GM19099 (cell line): ENCODE data around the gene TMEM164.

Source experiments
- POLR2A ChIP-seq: IDR thresholded peaks from 3 replicates; pipeline ENCODE4 v1.6.1; 2011; ENCODE audit warnings: low read depth; ENCODE audit not compliant: insufficient read length; ENCODE audit errors: extremely low read depth

The TMEM164 gene

DNA sequence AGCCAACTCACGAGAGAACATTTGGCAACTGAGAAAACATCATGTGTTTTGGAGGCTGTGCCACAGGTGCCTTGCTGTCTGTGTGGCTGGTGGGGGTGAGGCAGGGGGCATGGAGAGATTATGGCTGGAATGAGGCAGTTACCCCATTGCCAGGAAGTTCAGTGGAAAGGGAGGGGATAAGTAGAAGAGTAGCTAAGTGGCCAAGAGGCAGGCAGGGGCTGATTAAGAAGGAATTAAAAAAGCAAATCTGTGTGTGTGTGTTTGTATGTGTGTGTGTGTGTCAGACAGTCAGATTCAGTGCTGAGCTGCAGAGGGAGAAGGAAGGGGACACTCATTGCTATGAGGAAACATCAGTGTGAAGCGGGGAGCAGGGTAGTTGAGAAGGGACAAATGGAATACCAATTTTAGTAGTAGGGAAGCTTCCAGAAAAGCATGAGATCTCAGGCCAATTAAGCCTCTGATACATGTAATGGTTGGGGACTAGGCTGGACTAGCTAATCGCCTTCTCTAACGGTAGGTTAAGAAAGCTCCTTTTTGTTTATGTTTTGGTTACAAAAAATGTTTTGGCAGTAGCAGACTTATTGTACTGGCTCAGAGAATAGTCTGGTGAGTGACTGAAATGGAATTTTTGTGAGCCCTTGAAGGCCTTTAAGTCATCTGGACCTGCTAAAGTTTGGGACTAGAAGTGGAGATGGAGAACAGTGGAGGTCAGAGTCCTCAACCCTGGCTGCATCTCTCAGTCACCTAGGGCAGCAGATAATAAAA is 18.5 kb downstream of the TMEM164 start:
- TF ChIP-seq POLR2A, result no peak

DNA sequence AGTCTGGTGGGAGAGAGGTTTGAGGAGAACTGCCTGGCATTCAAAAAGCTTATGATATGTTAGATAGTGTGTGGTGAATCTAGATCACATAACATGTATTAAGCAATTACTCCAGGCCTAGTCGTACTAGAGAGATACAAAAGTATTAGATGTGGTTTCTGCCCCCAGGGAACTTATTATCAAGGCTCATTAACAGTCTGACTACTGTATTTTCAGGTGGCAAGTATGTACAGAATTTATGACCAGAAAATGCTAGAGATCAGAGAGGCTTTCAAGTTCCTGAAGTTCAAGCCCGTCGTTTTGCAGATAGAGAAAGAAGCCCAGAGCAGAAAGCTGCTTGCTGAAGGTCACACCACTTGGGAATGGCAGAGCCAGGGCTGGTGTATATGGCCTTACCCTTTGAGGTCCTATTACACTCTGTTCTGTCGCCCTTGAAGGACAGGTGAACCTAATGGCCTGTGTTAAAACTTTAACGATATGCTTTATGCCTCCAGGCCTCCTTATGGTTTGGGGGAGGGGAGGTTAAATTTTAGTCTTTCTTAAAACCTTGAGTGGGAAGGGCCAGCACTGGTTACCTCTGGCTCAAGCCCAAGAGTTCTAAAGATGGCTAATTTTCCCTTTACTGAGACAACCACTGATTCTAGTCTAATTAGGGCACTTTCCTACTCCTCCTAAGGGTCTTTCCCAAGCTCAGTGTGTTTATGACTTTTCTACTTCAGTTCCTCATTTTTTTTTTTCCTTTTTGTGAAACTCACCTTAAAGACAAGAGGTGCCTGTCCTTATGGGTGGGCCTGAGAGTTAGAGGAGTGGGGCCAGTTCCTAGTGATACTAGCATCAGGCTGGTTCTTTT is 19.9 kb downstream of the TMEM164 start:
- TF ChIP-seq POLR2A, result no peak

DNA sequence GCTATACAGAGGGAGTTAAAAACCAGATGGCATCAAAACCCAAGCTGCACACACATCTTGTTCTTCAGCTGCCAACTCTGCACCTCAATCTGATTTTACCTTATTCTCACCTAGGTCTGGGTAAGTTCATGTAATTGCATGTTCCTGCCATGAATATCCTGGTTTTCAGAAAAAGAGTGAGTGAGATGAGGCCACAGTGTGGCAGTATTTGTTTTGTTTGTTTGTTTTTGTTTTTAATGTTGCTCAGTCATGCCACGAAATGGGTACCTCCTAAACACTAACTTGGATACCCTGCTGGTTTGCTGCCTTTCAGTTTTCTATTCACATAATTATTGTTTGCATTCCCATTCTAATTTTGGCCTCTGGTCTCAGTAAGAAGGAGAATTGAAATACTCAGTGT is 22.5 kb downstream of the TMEM164 start:
- no peak for TF ChIP-seq POLR2A

DNA sequence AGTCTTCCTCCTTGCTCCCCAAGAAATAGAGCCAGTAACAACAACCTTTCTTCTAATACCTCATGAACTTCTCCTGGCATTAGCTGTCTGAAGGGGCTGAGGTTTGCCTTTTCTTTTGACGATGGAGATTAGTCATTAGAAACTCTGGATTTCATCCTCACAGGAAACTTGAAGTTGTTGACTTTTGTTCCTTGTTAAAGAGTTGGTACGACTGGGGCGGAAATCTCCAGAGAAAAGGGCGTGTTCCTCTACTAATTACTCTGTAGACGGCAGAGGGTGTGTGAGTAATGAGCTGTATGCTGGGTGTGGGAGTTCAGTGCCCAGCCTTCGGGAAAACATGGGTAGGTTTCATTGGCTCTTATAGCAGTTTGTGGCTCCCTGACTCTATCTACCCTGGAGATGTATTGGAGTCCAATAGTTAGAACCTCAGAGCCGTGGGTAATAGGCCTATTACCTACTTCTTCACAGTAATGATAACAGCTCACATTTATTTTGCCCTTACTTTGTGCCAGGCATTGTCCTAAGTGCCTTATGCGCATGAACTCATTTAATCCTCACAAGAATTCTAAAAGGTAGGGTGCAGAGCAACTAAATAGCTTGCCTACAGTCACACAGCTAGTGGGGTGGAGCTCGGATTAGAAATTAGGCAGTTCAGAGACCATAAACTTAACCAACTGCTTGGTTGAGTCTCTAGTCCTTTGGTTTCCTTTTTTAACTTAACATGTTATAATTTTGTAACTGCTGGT is 23.4 kb downstream of the TMEM164 start:
- no peak for TF ChIP-seq POLR2A

DNA sequence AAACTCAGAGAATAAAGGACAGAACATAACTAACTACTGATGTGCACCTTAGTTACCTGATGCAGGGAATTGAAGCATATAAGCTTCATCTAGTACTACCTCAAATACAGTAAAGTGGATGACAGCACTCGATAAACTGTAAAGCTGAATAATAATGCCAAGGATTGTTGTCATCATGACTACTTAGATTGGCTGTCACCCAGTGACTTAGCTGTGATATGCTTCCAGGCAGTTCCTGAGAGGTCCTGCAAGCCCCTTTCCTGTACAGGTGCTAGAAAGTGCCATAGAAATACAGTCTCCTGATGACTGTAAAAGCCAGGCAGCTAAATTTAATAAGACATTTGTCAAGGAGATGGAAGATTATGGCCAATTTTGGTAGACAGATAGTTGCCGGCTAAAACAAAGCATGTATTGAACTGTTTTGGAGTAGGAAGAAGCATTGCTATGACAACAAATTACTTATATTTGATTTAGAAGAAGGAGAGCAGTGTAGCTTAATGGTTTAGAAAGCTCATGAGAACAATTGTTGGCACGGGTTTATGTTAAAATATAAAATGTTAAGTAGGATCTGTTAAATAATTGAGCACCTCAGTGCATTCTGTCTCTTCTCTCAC is 29.7 kb downstream of the TMEM164 start:
- no peak for TF ChIP-seq POLR2A

DNA sequence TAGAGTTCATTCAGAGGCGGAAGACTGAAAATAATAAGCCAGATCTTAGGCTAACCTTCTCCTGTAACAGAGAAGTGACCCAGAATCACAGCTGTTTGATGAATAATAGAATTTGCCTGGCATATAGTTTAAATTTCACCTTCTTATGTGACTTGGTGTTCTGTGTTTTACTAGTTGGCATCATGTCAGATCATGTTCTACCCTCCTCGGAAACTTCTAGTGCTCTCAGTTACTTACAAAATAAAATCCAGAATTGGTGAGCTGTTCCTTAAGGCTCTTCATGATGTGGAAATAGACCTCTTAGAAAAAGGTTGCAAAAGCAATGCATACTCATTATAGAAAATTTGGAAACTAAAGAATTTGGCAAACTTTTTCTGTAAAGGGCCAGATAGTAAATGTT is 31.1 kb downstream of the TMEM164 start:
- TF ChIP-seq POLR2A, result no peak

DNA sequence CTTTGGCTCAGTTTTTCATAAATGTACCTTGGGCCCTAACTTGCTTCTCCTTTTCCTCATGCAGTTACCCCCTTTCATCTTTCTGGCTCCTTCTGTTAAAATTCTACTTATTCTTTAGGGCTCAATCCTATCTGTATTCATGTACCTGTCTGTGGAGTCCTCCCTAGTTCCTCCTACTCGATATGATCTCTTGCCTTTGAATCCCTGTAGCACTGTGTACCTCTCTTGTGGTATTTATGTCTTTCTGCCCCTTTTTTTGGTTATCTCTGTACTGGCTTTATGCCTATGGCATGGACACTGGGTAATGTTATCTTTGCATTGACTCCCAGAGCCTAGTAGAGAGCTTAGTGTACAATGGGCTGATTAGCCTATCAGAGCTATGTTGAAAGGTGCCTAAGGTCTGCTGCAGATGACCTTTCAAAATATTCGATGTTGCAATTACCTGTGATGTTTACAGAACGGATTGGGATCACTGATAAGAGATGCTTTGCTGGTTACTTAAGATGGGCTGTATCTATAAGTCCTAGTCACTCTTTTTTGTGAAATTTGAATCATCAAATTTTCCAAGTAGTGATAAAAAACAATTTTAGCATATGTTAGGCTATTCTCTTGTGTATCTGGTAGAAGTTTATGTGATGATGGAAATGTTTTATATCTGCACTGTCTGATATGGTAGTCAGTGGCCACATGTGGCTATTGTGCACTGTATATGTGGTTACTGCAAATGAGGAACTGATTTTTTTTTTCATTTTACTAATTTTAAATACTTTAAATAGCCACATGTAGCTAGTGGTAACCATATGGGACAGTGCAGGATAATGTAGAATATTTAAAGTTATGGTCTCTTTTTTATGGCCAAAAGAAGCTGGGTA is 33.5 kb downstream of the TMEM164 start:
- no peak for TF ChIP-seq POLR2A

DNA sequence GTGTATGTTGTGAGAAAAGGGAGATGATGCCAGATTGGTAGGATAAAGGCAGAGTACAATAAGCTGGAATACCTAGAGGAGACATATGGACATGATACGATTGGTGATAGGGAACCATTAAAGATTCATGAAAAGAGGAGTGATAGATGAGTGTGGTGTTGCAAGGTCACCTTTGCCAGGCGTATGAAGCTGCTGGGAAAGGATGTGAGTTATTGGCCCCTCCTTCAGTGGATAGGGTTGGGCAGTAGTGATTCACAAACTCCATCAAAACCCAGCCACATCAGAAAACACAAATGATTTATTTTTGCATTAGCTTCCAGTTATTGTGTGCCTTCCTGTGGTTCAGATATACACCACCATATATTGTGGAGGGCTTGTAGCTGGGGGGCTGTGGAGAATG is 34.3 kb downstream of the TMEM164 start:
- TF ChIP-seq POLR2A, result no peak

DNA sequence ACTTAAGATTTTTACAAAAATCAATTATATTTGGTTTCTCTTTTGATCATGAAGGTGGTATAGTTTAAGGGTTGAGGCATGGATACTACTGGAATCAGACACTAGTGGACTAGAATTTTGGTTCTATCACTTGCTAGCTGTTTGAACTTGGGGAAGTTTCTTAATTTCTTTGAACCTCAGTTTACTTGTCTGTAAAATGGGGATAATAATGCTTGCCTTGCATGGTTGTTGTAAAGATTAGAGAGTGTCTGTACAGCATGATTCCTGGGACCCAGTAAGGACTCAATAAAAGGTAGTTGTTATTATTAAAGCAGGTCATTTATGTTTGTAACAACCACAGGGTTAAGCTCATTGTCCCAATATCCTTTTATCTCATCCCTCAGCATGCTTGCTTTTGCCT is 36.0 kb downstream of the TMEM164 start:
- TF ChIP-seq POLR2A, result no peak

DNA sequence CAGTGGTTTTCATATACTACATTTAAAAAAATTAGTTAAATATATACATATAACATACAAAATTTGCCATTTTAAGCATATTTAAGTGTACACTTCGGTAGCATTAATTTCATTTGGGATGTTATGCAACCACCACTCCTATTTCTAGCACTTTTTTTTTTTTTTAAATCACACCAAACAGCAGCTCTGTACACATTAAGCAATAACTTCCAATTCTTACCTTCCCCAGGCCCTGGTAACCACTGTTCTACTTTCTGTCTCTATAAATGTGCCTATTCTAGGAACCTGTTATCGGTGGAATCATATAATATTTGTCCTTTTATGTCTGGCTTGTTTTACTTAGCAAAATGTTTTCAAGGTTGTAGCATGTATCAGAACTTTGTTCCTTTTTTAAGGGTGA is 39.1 kb downstream of the TMEM164 start:
- no peak for TF ChIP-seq POLR2A

DNA sequence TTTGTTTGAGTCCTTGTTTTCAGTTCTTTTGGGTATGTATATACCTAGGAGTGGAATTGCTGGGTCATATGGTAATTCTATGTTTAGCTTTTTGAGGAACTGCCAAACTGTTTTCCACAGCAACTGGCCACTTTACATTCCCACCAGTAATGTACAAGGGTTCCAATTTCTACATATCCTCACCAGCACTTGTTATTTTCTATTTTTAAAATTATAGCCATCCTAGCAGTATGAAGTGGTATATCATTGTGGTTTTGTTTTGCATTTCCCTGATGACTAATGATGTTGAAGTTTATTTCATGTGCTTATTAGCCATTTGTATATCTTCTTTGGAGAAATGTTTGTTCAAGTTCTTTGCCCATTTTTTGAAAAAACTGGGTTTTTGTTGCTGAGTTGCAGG is 39.6 kb downstream of the TMEM164 start:
- TF ChIP-seq POLR2A, result no peak

DNA sequence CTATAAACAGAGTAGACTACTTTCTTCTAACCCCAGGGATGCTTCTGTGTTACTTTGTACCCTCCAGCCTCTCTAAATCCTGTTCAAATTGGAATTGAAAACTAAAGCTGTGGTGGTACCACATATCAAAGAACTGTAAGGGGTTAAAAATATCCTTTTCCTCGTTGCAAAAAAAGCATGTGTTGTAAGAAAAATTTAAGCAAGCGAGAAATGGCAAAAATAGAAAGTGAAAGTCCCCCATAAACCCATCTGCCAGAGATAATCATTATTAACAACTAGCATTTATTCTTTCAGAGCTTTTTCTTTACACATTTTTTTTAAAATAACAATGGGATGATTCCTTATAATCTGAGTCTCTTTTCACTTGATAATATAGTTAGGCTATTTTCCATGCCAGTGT is 40.6 kb downstream of the TMEM164 start:
- no peak for TF ChIP-seq POLR2A

DNA sequence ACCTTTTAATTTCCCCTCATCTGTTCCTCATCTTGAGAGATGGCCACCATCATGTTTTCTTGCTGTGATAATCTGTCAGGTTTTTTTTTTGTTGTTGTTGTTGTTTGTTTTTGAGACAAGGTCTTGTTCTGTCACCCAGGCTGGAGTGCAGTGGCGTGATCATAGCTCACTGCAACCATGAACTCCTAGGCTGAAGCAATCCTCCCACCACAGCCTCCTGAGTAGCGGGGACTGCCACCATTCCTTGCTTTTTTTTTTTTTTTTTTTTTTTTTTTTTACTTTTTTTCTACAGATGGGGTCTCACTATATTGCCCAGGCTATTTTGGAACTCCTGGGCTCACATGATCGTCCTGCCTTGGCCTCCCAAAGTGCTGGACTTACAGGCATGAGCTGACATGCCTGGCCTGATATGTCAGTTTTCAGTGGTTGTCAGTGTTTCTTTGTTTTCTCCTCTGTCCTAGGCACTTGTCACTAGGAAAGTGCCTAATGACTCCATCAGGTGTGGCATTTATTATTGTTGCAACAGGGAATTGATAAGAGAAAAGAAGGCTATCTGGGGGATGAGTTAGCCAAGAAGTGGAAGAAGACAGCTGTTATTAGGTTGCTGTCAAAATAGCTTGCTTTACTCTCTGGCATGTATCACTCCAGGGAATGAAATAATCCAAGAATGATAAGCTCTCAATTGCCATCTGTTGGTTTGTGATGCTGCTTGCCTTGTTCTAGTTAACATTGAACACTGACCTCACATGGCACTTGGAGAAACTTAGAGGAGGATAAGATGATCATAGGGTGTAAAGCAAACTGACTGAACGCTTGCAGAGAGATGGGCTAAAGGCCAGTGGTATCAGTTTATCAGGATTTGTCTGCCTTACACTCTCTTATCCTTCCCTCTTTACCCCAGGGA is 41.7 kb downstream of the TMEM164 start:
- TF ChIP-seq POLR2A, result no peak

DNA sequence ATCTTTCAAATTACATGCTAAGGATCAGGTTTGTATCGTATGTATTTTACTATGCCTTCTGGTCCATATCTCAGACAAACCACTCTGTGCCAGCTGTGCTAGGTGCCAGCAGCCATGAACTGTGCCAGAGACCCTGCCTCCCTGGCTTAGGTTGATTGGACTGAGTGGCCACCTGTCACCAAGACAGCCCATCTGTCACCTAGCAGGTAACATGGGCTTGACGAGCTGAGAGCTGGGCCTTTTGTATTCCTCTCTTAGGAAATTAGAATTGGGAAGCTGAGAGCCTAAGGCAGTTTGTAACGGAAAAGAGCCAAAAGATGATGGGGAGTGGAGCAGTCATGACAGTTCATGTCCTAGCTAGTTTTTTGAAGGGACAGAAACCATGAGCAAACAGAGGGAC is 42.5 kb downstream of the TMEM164 start:
- TF ChIP-seq POLR2A, result no peak

DNA sequence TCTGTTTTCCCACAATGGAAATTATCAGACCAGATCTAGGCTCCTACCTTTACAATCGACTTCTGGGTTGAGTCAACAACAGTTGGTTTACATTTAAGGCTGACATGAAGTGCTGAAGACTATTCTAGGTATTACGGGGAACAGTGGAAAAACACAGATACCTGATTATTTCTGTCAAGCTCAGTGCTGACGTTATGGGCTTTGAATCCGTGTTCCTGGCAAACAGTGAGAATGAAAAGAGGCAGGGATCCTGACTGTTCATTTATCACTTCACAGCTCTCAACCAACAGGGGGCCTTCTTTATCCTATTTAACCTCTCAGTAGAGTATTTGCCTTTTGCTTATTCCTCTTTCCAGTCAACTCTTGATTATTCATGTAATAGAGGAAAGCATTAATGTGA is 43.1 kb downstream of the TMEM164 start:
- TF ChIP-seq POLR2A, result no peak
